ENCODE measurements around the gene CCDC87.

- TF ChIP-seq POLR2AphosphoS5 (IDR thresholded peaks at IDR 0.05) (no peak), EP300 (IDR thresholded peaks at IDR 0.05) (no peak)
These were observed 44.8 kb upstream of the CCDC87 start for GRCh38 chr11:66637557-66638176.

Data from sigmoid colon (tissue), 4 donors.